GM18526 (cell line): ENCODE measurements around the gene KCNK1.

Experiments
- POLR2A ChIP-seq: IDR thresholded peaks from 3 replicates; pipeline ENCODE4 v1.6.1; 2011; ENCODE audit not compliant: insufficient read length; ENCODE audit errors: extremely low read depth

Gene KCNK1

GRCh38 chr1:233613252-233614172 is at the start of gene KCNK1:
TSS of gene KCNK1 (plus strand) at chr1:233614106. CDS start at chr1:233614172, 66 bp downstream.
- TF ChIP-seq POLR2A, result peak; percentile 38

- no peak for TF ChIP-seq POLR2A
Measured at GRCh38 chr1:233565313-233565712, 48.6 kb upstream of the KCNK1 start.

GRCh38 chr1:233566886-233567285 is 47.0 kb upstream of the KCNK1 start:
- TF ChIP-seq POLR2A, result no peak

- TF ChIP-seq POLR2A, result no peak
Measured at GRCh38 chr1:233569636-233570035, 44.3 kb upstream of the KCNK1 start.

GRCh38 chr1:233570216-233570615 is 43.7 kb upstream of the KCNK1 start:
- no peak for TF ChIP-seq POLR2A

GRCh38 chr1:233570706-233571105 is 43.2 kb upstream of the KCNK1 start:
- TF ChIP-seq POLR2A, result no peak

GRCh38 chr1:233572896-233573295 is 41.0 kb upstream of the KCNK1 start:
- no peak for TF ChIP-seq POLR2A

- TF ChIP-seq POLR2A, result no peak
Measured at GRCh38 chr1:233575450-233575849, 38.5 kb upstream of the KCNK1 start.

- no peak for TF ChIP-seq POLR2A
Measured at GRCh38 chr1:233582439-233582838, 31.5 kb upstream of the KCNK1 start.

- TF ChIP-seq POLR2A, result no peak
Measured at GRCh38 chr1:233584376-233584775, 29.5 kb upstream of the KCNK1 start.

- no peak for TF ChIP-seq POLR2A
Measured at GRCh38 chr1:233584931-233585330, 29.0 kb upstream of the KCNK1 start.

GRCh38 chr1:233586301-233586700 is 27.6 kb upstream of the KCNK1 start:
- TF ChIP-seq POLR2A, result no peak

GRCh38 chr1:233587196-233587595 is 26.7 kb upstream of the KCNK1 start:
- no peak for TF ChIP-seq POLR2A

- no peak for TF ChIP-seq POLR2A
Measured at GRCh38 chr1:233587958-233588799, 25.7 kb upstream of the KCNK1 start.

GRCh38 chr1:233597489-233597901 is 16.4 kb upstream of the KCNK1 start:
- no peak for TF ChIP-seq POLR2A
